CD14-positive monocyte (primary cell): ENCODE data around the gene SNAPC3. TPM values are rescaled to one million over a fixed set of nuclear protein-coding genes. Genes with fewer than 3 reads are reported as not detected.
"Not testable (repeated sequence)": the region's sequence is repeated elsewhere in the genome, so short reads cannot be mapped to it uniquely, and the experiment has no call there.

Experiments
- DNase-seq, 3 donors: peaks; one replicate each; pipeline ENCODE4 v3.0.0-alpha.2; 2011 to 2022
- H2AFZ ChIP-seq: 2 replicates; pipeline ENCODE4 v1.6.0; 2012; ENCODE audit warnings: mild to moderate bottlenecking, low read depth, low read length, inconsistent platforms; ENCODE audit not compliant: insufficient read depth, poor library complexity, severe bottlenecking
- H3K27ac ChIP-seq, 2 donors: 1 replicate in 1 of 2; 2 replicates in 1 of 2; pipeline ENCODE4 v1.5.1; 2012 to 2013; ENCODE audit warnings: low read length in 2 of 2, control low read depth in 1 of 2, inconsistent platforms in 1 of 2, low read depth in 1 of 2, mild to moderate bottlenecking in 1 of 2
- H3K27me3 ChIP-seq, 2 donors: one replicate each; pipeline versions ENCODE4 v1.6.0 to v1.6.1; 2011 to 2013; ENCODE audit warnings: low read length in 2 of 2; ENCODE audit not compliant: control insufficient read depth in 2 of 2, insufficient read depth in 2 of 2
- H3K36me3 ChIP-seq, 2 donors: replicated peaks in 1 of 2; 1 replicate in 1 of 2; 2 replicates in 1 of 2; pipeline versions ENCODE4 v1.5.1 to v1.6.1; 2012 to 2013; ENCODE audit warnings: low read length in 2 of 2, control low read depth in 1 of 2, inconsistent platforms in 1 of 2, mild to moderate bottlenecking in 1 of 2; ENCODE audit not compliant: insufficient read depth in 2 of 2, control insufficient read depth in 1 of 2
- H3K4me1 ChIP-seq, 2 donors: 1 replicate in 1 of 2; 2 replicates in 1 of 2; pipeline versions ENCODE4 v1.5.1 to v1.6.1; 2012 to 2013; ENCODE audit warnings: low read length in 2 of 2, control low read depth in 1 of 2, inconsistent platforms in 1 of 2, mild to moderate bottlenecking in 1 of 2, moderate library complexity in 1 of 2; ENCODE audit not compliant: insufficient read depth in 2 of 2, control insufficient read depth in 1 of 2
- H3K4me2 ChIP-seq: replicated peaks from 2 replicates; pipeline ENCODE3; 2012; ENCODE audit warnings: low read length, moderate library complexity, mild to moderate bottlenecking; ENCODE audit not compliant: poor library complexity, severe bottlenecking; ENCODE audit errors: extremely low read depth
- H3K4me3 ChIP-seq, 3 experiments: fragments of 200-600 bp in 1 of 3; sonication (generic) in 1 of 3; replicated peaks in 1 of 3; 1 replicate in 2 of 3; 2 replicates in 1 of 3; pipeline ENCODE4 v1.5.1; 2011 to 2013; ENCODE audit warnings: low read length in 3 of 3, mild to moderate bottlenecking in 3 of 3, control low read depth in 2 of 3, low read depth in 2 of 3, inconsistent platforms in 1 of 3, moderate library complexity in 1 of 3
- H3K79me2 ChIP-seq: 2 replicates; pipeline ENCODE4 v1.6.0; 2012; ENCODE audit warnings: mild to moderate bottlenecking, control low read depth, inconsistent platforms, low read length, moderate library complexity; ENCODE audit not compliant: insufficient read depth
- H3K9ac ChIP-seq: 2 replicates; pipeline ENCODE4 v1.6.0; 2017; ENCODE audit warnings: low read length, mild to moderate bottlenecking; ENCODE audit not compliant: insufficient read depth, poor library complexity, severe bottlenecking
- H3K9me3 ChIP-seq, 2 donors: replicated peaks in 1 of 2; 1 replicate in 1 of 2; 2 replicates in 1 of 2; pipeline versions ENCODE4 v1.5.1 to v1.6.1; 2012 to 2013; ENCODE audit warnings: low read length in 2 of 2, control low read depth in 1 of 2; ENCODE audit not compliant: control insufficient read depth in 1 of 2, insufficient read depth in 1 of 2
- H4K20me1 ChIP-seq: 2 replicates; pipeline ENCODE4 v1.6.0; 2012; ENCODE audit warnings: mild to moderate bottlenecking, low read length, control low read depth, moderate library complexity; ENCODE audit not compliant: insufficient read depth
- H3K27ac Mint-ChIP-seq, 7 donors: one replicate each; pipeline ENCODE4 v1.8.0; 2020; ENCODE audit warnings: mild to moderate bottlenecking in 7 of 7, mixed read lengths in 7 of 7, moderate library complexity in 6 of 7, inconsistent platforms in 2 of 7
- H3K27me3 Mint-ChIP-seq, 3 donors: one replicate each; pipeline ENCODE4 v1.8.0; 2021 to 2022; ENCODE audit warnings: low read depth in 3 of 3, mild to moderate bottlenecking in 3 of 3, mixed read lengths in 3 of 3, moderate library complexity in 3 of 3, inconsistent platforms in 1 of 3
- H3K36me3 Mint-ChIP-seq, 2 donors: one replicate each; pipeline ENCODE4 v1.8.0; 2020; ENCODE audit warnings: mixed read lengths in 2 of 2, inconsistent platforms in 1 of 2, mild to moderate bottlenecking in 1 of 2
- H3K4me1 Mint-ChIP-seq: one replicate; pipeline ENCODE4 v1.8.0; 2020; ENCODE audit warnings: mild to moderate bottlenecking, mixed read lengths
- H3K4me3 Mint-ChIP-seq, 2 donors: one replicate each; pipeline ENCODE4 v1.8.0; 2020; ENCODE audit warnings: mild to moderate bottlenecking in 2 of 2, mixed read lengths in 2 of 2, moderate library complexity in 1 of 2
- H3K9me3 Mint-ChIP-seq, 7 donors: one replicate each; pipeline ENCODE4 v1.8.0; 2020 to 2022; ENCODE audit warnings: mixed read lengths in 7 of 7, mild to moderate bottlenecking in 6 of 7, moderate library complexity in 6 of 7, inconsistent platforms in 2 of 7
- WGBS: methylation state at CpG from one replicate; pipeline ENCODE4 v1.1.5; 2013; ENCODE audit warnings: missing lambda C conversion rate; ENCODE audit not compliant: insufficient coverage; 5-methylcytosine and 5-hydroxymethylcytosine counted together
- intact Hi-C, 2 donors: fragments of 100-400 bp; cut with micrococcal nuclease; formaldehyde crosslinking; loops; one replicate each; pipeline versions ENCODE4 v1.15.0 to v1.15.1; 2023
- polyA plus RNA-seq, 3 donors: library from polyadenylated mRNA; depleted of rRNA in 1 of 3; unstranded in 2 of 3; stranded (reverse) in 1 of 3; fragments of 300-500 nt in 2 of 3; fragments of >200 nt in 1 of 3; fragmentation: Illumina TruSeq in 2 of 3; gene quantifications; 1 replicate in 2 of 3; 2 replicates in 1 of 3; pipeline ENCODE4 v1.2.3, GENCODE V29; 2012 to 2021
- TF ChIP-seq, protein P1 (sequence below): fragments of 200-600 bp; IDR thresholded peaks from one replicate; pipeline ENCODE4 v1.8.0; 2022; ENCODE audit warnings: antibody characterized with exemption, mild to moderate bottlenecking

The SNAPC3 gene
- polyA plus RNA-seq, 3 donors: 10.9 to 15.8 (median 14.3) TPM

DNA sequence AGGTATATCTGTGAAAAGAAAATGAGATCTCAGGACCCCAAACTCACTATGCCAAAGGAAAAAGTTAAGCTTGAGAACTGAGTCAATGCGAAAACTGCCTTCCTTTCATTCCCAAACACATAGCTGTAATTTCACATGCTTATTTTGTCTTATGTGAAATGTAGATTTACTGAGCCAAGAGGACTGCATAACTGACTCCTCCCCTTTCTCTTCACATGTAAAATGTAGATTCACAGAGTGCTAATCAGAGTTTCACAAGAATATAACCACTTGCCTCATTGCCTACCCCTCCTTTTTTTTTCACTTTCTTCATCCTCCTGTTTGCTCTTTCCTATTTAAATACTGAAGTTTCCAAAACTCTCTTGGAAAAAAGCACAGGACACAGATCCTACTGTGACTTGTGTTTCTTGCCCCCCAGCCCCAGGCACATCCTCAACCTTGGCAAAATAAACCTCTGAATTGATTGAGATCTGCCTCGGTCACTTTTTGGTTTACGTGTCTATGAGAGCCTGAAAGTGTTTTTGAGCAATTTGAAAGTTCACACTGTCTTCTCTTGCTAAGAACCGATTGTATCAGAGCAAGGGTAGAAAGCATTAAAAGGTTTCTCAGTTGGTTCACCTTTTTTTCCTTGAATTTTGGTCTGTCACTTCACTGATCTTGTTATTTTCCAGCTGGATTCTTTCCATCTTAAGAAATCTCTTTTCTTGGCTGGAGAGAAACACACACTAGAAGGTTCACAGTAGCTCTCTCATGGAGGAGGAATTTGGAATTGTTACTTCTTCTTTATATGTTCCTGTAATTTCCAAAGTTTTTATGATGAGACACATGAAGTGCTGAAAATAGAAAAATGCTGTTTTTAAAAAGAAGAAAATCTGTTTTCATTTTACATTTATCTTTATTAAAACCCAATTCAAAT, 44.8 kb upstream of the SNAPC3 start:
- TF ChIP-seq, protein P1, sequence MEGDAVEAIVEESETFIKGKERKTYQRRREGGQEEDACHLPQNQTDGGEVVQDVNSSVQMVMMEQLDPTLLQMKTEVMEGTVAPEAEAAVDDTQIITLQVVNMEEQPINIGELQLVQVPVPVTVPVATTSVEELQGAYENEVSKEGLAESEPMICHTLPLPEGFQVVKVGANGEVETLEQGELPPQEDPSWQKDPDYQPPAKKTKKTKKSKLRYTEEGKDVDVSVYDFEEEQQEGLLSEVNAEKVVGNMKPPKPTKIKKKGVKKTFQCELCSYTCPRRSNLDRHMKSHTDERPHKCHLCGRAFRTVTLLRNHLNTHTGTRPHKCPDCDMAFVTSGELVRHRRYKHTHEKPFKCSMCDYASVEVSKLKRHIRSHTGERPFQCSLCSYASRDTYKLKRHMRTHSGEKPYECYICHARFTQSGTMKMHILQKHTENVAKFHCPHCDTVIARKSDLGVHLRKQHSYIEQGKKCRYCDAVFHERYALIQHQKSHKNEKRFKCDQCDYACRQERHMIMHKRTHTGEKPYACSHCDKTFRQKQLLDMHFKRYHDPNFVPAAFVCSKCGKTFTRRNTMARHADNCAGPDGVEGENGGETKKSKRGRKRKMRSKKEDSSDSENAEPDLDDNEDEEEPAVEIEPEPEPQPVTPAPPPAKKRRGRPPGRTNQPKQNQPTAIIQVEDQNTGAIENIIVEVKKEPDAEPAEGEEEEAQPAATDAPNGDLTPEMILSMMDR: no peak

DNA sequence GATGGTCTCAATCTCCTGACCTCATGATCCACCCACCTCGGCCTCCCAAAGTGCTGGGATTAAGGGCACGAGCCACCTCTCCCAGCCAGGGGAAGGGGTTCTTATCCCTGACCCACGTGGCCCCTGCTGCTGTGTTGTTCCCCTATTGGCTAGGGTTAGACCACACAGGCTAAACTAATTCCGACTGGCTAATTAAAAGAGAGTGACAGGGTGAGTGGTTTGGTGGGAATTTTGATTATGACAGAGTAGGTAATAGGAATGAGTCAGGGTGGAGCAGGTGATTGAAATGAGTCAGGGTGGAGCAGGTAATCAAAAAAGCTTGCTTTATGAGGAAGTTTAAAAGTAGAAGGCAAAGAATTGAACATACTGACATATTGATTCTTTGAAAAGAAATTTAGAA, 43.4 kb upstream of the SNAPC3 start:
- H3K4me1 Mint-ChIP-seq, H3K27me3 Mint-ChIP-seq, H3K27ac Mint-ChIP-seq, H3K9me3 ChIP-seq, H3K4me3 ChIP-seq, H2AFZ ChIP-seq, H3K9ac ChIP-seq, H3K27ac ChIP-seq, DNase-seq, H3K36me3 ChIP-seq, H4K20me1 ChIP-seq, intact Hi-C loops, H3K27me3 ChIP-seq, H3K4me3 Mint-ChIP-seq, H3K79me2 ChIP-seq, H3K4me1 ChIP-seq, H3K36me3 Mint-ChIP-seq, H3K9me3 Mint-ChIP-seq, H3K4me2 ChIP-seq: not testable (repeated sequence)
- 86% methylated on average over 4 of the region's 4 CpGs for WGBS

More for the DNA sequence above, 44.8 kb upstream of the SNAPC3 start:
- Histone ChIP-seq H4K20me1 (no peaks in the 10 kb centered on the region), H3K4me2 (no peak overlapping the region), H3K27me3 (no peaks in the 10 kb centered on the region), H3K27ac (no peak overlapping the region), H3K9ac (no peak overlapping the region), H3K9me3 (no peaks in the 10 kb centered on the region), H3K4me3 (no peak overlapping the region), H2AFZ (no peak overlapping the region), H3K79me2 (no peaks in the 10 kb centered on the region), H3K4me1 (no peaks in the 10 kb centered on the region), H3K36me3 (no peaks in the 10 kb centered on the region)
- DNase-seq: no peak
- Mint-ChIP-seq H3K9me3 (peaks cover 0 to 8% (median 3%) of the 10 kb centered on the region in 7 donors), H3K4me3 (no peak overlapping the region), H3K27ac (peak overlapping the region in 1 of 7 donors; percentile 4), H3K36me3 (no peaks in the 10 kb centered on the region), H3K4me1 (peaks cover 3% of the 10 kb centered on the region), H3K27me3 (peaks cover 0 to 3% (median 2%) of the 10 kb centered on the region in 3 donors)
- no CpG with 5 or more reads among the region's 4 CpGs for WGBS
- intact Hi-C loops: no loop called here

DNA sequence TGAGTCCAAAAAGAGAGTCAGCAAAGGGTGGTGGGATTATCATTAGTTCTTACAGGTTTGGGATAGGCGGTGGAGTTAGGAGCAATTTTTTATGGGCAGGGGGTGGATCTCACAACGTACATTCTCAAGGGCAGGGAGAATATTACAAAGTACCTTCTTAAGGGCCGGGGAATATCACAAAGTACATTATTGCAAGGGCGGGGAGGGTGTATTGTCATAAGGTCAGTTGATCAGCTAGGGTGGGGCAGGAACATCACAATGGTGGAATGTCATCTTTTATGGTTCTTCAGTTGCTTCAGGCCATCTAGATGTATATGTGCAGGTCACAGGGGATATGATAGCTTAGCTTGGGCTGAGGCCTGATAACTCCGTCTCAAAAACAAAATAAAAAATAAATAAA, 42.8 kb upstream of the SNAPC3 start:
- H4K20me1 ChIP-seq, intact Hi-C loops, H3K4me3 Mint-ChIP-seq, H3K9me3 ChIP-seq, H3K9ac ChIP-seq, H3K4me2 ChIP-seq, H3K27me3 Mint-ChIP-seq, H3K27me3 ChIP-seq, H3K27ac ChIP-seq, H3K36me3 ChIP-seq, H3K4me1 ChIP-seq, H2AFZ ChIP-seq, H3K4me3 ChIP-seq, DNase-seq, H3K36me3 Mint-ChIP-seq, H3K27ac Mint-ChIP-seq, H3K4me1 Mint-ChIP-seq, H3K9me3 Mint-ChIP-seq, H3K79me2 ChIP-seq: not testable (repeated sequence)
- 85% methylated on average over 2 of the region's 5 CpGs for whole genome bisulfite sequencing
